IMR-90 (cell line): Measurements from ENCODE around the gene RUNX3. TPM values are rescaled to one million over a fixed set of nuclear protein-coding genes. Genes with fewer than 3 reads are reported as not detected.

Source experiments
- ATAC-seq: fragments of 200-7000 bp; cut with Tn5 transposase; 2 replicates; pipeline ENCODE4 v1.9.1; 2020; ENCODE audit warnings: low read depth, mild to moderate bottlenecking, moderate library complexity
- BruUV-seq: library from RNA; stranded (reverse); fragments of 400-500 nt; replicated peaks from 2 replicates; lab custom pipeline; 2021; lab: Mats Ljungman, UMichigan
- CTCF ChIA-PET: fragments of 300-600 bp; formaldehyde crosslinking; extraction: SDS; loops from one replicate; lab custom pipeline; 2021; ENCODE audit warnings: antibody characterized with exemption; lab: Yijun Ruan, JAX
- POLR2A ChIA-PET: fragments of 300-600 bp; sonication (Branson Sonifier 250); formaldehyde crosslinking; loops from one replicate; lab custom pipeline; 2022; ENCODE audit warnings: antibody characterized with exemption; ENCODE audit not compliant: unreplicated experiment; lab: Charles Lee
- DNase-seq: peaks from one replicate; pipeline ENCODE4 v3.0.0; 2013
- H2AFZ ChIP-seq: replicated peaks from 2 replicates; pipeline ENCODE3; 2013; ENCODE audit warnings: low read length, mild to moderate bottlenecking; ENCODE audit not compliant: poor library complexity
- H2AK5ac ChIP-seq: 2 replicates; pipeline ENCODE4 v1.6.1; 2013; ENCODE audit warnings: low read depth, low read length, inconsistent platforms
- H2AK9ac ChIP-seq: replicated peaks from 2 replicates; pipeline ENCODE3; 2013; ENCODE audit warnings: mild to moderate bottlenecking, low read depth, low read length, moderate library complexity; ENCODE audit not compliant: poor library complexity
- H2BK120ac ChIP-seq: 2 replicates; pipeline ENCODE4 v1.6.1; 2013; ENCODE audit warnings: low read depth, low read length, inconsistent platforms
- H2BK15ac ChIP-seq: 3 replicates; pipeline ENCODE4 v1.6.1; 2013; ENCODE audit warnings: low read depth, low read length, inconsistent platforms
- H2BK20ac ChIP-seq: 2 replicates; pipeline ENCODE4 v1.6.1; 2013; ENCODE audit warnings: low read depth, mild to moderate bottlenecking, inconsistent platforms, low read length, moderate library complexity
- H2BK5ac ChIP-seq: 2 replicates; pipeline ENCODE4 v1.6.1; 2013; ENCODE audit warnings: mild to moderate bottlenecking, low read depth, low read length, inconsistent platforms; ENCODE audit not compliant: poor library complexity, severe bottlenecking
- H3K14ac ChIP-seq: replicated peaks from 2 replicates; pipeline ENCODE4 v1.6.1; 2013; ENCODE audit warnings: low read depth, low read length, inconsistent platforms
- H3K18ac ChIP-seq: 2 replicates; pipeline ENCODE4 v1.6.1; 2013; ENCODE audit warnings: low read depth, low read length, control low read depth
- H3K23ac ChIP-seq: 2 replicates; pipeline ENCODE4 v1.6.1; 2013; ENCODE audit warnings: low read depth, low read length, inconsistent platforms
- H3K27ac ChIP-seq: 2 replicates; pipeline ENCODE4 v1.5.1; 2013; ENCODE audit warnings: mild to moderate bottlenecking, control low read depth, low read length; ENCODE audit not compliant: insufficient read depth
- H3K27me3 ChIP-seq: 2 replicates; pipeline ENCODE4 v1.6.1; 2013; ENCODE audit warnings: low read length; ENCODE audit not compliant: control insufficient read depth, insufficient read depth
- H3K36me3 ChIP-seq: 2 replicates; pipeline ENCODE4 v1.6.1; 2013; ENCODE audit warnings: low read length, mixed read lengths; ENCODE audit not compliant: control insufficient read depth, insufficient read depth
- H3K4ac ChIP-seq: 2 replicates; pipeline ENCODE4 v1.6.1; 2013; ENCODE audit warnings: low read depth, low read length, inconsistent platforms
- H3K4me1 ChIP-seq: 2 replicates; pipeline ENCODE4 v1.6.1; 2013; ENCODE audit warnings: low read length, mixed read lengths; ENCODE audit not compliant: control insufficient read depth, insufficient read depth
- H3K4me2 ChIP-seq: 2 replicates; pipeline ENCODE4 v1.6.1; 2013; ENCODE audit warnings: low read depth, mild to moderate bottlenecking, control low read depth, low read length, moderate library complexity
- H3K4me3 ChIP-seq: 2 replicates; pipeline ENCODE4 v1.5.1; 2013; ENCODE audit warnings: low read depth, mild to moderate bottlenecking, control low read depth, low read length, moderate library complexity; ENCODE audit not compliant: insufficient read depth
- H3K56ac ChIP-seq: 2 replicates; pipeline ENCODE4 v1.6.1; 2013; ENCODE audit warnings: low read length, inconsistent platforms; ENCODE audit not compliant: insufficient read depth; ENCODE audit errors: extremely low read depth
- H3K79me1 ChIP-seq, 2 experiments: 2 replicates each; pipeline ENCODE4 v1.6.1; 2013; ENCODE audit warnings: low read length in 2 of 2, inconsistent platforms in 1 of 2, low read depth in 1 of 2
- H3K9ac ChIP-seq: 2 replicates; pipeline ENCODE4 v1.6.1; 2013; ENCODE audit warnings: low read depth, low read length, control low read depth
- H3K9me1 ChIP-seq: 2 replicates; pipeline ENCODE4 v1.6.1; 2013; ENCODE audit warnings: low read length, inconsistent platforms; ENCODE audit not compliant: insufficient read depth
- H3K9me3 ChIP-seq: 2 replicates; pipeline ENCODE4 v1.6.1; 2013; ENCODE audit warnings: low read length; ENCODE audit not compliant: control insufficient read depth, insufficient read depth
- H4K20me1 ChIP-seq: 2 replicates; pipeline ENCODE4 v1.6.1; 2013; ENCODE audit warnings: low read length, inconsistent platforms; ENCODE audit not compliant: insufficient read depth
- H4K5ac ChIP-seq: 2 replicates; pipeline ENCODE4 v1.6.1; 2013; ENCODE audit warnings: mild to moderate bottlenecking, low read depth, low read length, control low read depth
- H4K8ac ChIP-seq, 2 experiments: 2 replicates each; pipeline ENCODE4 v1.6.1; 2013; ENCODE audit warnings: low read depth in 2 of 2, low read length in 2 of 2, control low read depth in 1 of 2, inconsistent platforms in 1 of 2
- H4K91ac ChIP-seq: 2 replicates; pipeline ENCODE4 v1.6.1; 2013; ENCODE audit warnings: low read depth, low read length, inconsistent platforms; ENCODE audit not compliant: insufficient read depth
- BHLHE40 ChIP-seq: fragments of 150-350 bp; IDR thresholded peaks from 2 replicates; pipeline ENCODE4 v1.6.1; 2016; ENCODE audit warnings: mild to moderate bottlenecking, low read depth, low read length
- CEBPB ChIP-seq: IDR thresholded peaks from 2 replicates; pipeline ENCODE4 v1.6.1; 2012; ENCODE audit warnings: low read depth, low read length, improper control_type of control experiment
- ELK1 ChIP-seq: fragments of 150-350 bp; IDR thresholded peaks from 2 replicates; pipeline ENCODE4 v1.6.1; 2016; ENCODE audit warnings: low read depth, mild to moderate bottlenecking, low read length, moderate library complexity, borderline replicate concordance
- MAZ ChIP-seq: IDR thresholded peaks from 2 replicates; pipeline ENCODE4 v1.6.1; 2012; ENCODE audit warnings: low read depth, mild to moderate bottlenecking, low read length, improper control_type of control experiment, moderate library complexity, borderline replicate concordance
- MXI1 ChIP-seq: IDR thresholded peaks from 2 replicates; pipeline ENCODE4 v1.6.1; 2012; ENCODE audit warnings: low read depth, mild to moderate bottlenecking, low read length, moderate library complexity, borderline replicate concordance
- POLR2A ChIP-seq: IDR thresholded peaks from 2 replicates; pipeline ENCODE4 v1.6.1; 2012; ENCODE audit warnings: mild to moderate bottlenecking, low read depth, low read length
- RAD21 ChIP-seq: IDR thresholded peaks from 2 replicates; pipeline ENCODE4 v1.6.1; 2012; ENCODE audit warnings: low read length, improper control_type of control experiment
- RCOR1 ChIP-seq: IDR thresholded peaks from 2 replicates; pipeline ENCODE4 v1.6.1; 2012; ENCODE audit warnings: mild to moderate bottlenecking, low read length, improper control_type of control experiment; ENCODE audit not compliant: insufficient replicate concordance
- RFX5 ChIP-seq: IDR thresholded peaks from 2 replicates; pipeline ENCODE4 v1.8.0; 2012; ENCODE audit warnings: low read depth, mild to moderate bottlenecking, low read length, moderate library complexity
- USF2 ChIP-seq: fragments of 150-350 bp; IDR thresholded peaks from 2 replicates; pipeline ENCODE4 v1.6.1; 2017; ENCODE audit warnings: mild to moderate bottlenecking, antibody characterized with exemption, low read length, low read depth
- WGBS, 2 experiments: methylation state at CpG; one replicate each; pipeline versions ENCODE4 v1.1.5 to v1.1.7; 2013; ENCODE audit warnings: missing lambda C conversion rate in 2 of 2; ENCODE audit not compliant: insufficient read length in 1 of 2; ENCODE audit errors: extremely low coverage in 2 of 2; 5-methylcytosine and 5-hydroxymethylcytosine counted together
- dilution Hi-C: fragments of 300-500 bp; cut with HindIII; formaldehyde crosslinking; loops from one replicate; pipeline ENCODE4 v1.14.3; 2018; ENCODE audit warnings: low sequenced_read_pairs; ENCODE audit not compliant: unreplicated experiment
- in situ Hi-C: fragments of 300-500 bp; cut with MboI; formaldehyde crosslinking; loops from 3 replicates; pipeline ENCODE4 v1.14.3; 2019; ENCODE audit warnings: low sequenced_read_pairs, inconsistent platforms, mixed read lengths
- intact Hi-C: fragments of 100-400 bp; cut with micrococcal nuclease; formaldehyde crosslinking; loops from 2 replicates; pipeline ENCODE4 v1.10.0; 2022
- polyA plus RNA-seq, 3 experiments: library from polyadenylated mRNA; depleted of rRNA; stranded (reverse); fragments of >200 nt; gene quantifications; 2 replicates each; pipeline ENCODE4 v1.2.3, GENCODE V29; 2012; ENCODE audit warnings: low replicate concordance in 1 of 3
- total RNA-seq: library from RNA; depleted of rRNA; stranded (reverse); fragments of >200 nt; gene quantifications from 2 replicates; pipeline ENCODE4 v1.2.3, GENCODE V29; 2012
- TF ChIP-seq, protein P1 (sequence below): conservative IDR thresholded peaks from 2 replicates; pipeline ENCODE4 v1.5.1; 2012; ENCODE audit warnings: mild to moderate bottlenecking, low read depth, low read length, improper control_type of control experiment

The RUNX3 gene
- total and polyA plus RNA-seq, 2 of the 4 experiments (the other 2 are of a cell fraction) = 0.07 TPM; not detected in 1

GRCh38 chr1:24970399-24970753 is 40.3 kb upstream of the RUNX3 start (continued):
- TF ChIP-seq, protein P1, sequence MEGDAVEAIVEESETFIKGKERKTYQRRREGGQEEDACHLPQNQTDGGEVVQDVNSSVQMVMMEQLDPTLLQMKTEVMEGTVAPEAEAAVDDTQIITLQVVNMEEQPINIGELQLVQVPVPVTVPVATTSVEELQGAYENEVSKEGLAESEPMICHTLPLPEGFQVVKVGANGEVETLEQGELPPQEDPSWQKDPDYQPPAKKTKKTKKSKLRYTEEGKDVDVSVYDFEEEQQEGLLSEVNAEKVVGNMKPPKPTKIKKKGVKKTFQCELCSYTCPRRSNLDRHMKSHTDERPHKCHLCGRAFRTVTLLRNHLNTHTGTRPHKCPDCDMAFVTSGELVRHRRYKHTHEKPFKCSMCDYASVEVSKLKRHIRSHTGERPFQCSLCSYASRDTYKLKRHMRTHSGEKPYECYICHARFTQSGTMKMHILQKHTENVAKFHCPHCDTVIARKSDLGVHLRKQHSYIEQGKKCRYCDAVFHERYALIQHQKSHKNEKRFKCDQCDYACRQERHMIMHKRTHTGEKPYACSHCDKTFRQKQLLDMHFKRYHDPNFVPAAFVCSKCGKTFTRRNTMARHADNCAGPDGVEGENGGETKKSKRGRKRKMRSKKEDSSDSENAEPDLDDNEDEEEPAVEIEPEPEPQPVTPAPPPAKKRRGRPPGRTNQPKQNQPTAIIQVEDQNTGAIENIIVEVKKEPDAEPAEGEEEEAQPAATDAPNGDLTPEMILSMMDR = peak; percentile 38

DNA sequence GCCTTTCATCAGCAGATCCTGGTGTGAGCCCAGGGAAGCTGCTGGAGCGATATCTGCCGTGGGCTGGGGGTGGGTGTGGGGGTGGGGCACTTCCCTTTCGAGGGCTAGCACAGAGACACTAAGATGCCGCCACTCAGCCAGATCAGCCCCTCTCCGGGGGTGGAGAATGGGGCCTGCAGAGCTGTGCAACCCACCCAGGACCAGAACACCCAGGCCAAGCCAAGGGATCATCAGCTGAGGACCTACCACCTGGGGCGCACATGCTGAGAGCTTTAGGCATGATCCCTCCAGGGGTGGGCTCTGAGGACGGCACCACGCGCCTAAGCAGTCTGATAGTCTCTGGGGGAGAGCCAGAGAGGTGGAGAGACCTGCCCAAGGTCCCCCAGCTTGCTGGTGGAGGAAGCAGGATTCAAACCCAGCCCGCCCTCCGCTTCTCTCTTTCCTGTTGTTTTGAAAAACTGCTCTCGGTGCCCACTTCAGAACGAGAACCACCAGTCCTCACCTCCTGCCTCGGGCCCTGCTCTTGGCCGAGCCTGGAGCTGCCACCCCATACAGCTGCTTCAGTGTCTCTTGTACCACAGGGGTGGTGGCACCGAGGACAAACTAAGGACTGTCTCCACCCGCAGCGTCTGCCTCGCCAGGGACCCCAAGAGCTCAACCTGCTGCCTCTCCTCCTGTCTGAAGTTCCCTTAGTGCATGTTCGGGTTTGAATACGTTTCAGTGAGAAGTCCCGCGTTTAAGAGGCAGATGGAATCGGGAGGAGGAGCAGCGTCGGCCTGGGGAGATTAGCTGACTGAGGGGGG is 39.7 kb upstream of the RUNX3 start:
- peak overlapping the region; percentile 1; the same call in 1 of the 2 replicates for H4K5ac ChIP-seq
- H3K23ac ChIP-seq = no peak overlapping the region
- H3K4ac ChIP-seq = peak overlapping the region; percentile 93
- POLR2A ChIA-PET = interaction anchor here (0.7 kb wide), 1 partner anchor 1758 kb away, joined by 3 read pairs; no protein-coding TSS in a partner anchor
- no peak overlapping the region; the same call in 1 of the 2 replicates for H3K9ac ChIP-seq
- no peaks in the 10 kb centered on the region for H3K27me3 ChIP-seq
- H2BK5ac ChIP-seq = peak overlapping the region; percentile 14
- CTCF ChIA-PET = interaction anchor here (0.6 kb wide), 2 partner anchors 34 to 270 kb away, joined by 3 read pairs; no protein-coding TSS in a partner anchor
- H3K36me3 ChIP-seq = no peaks in the 10 kb centered on the region
- H3K9me3 ChIP-seq = peaks cover 5% of the 10 kb centered on the region
- no peak overlapping the region for H3K4me2 ChIP-seq
- peak overlapping the region; percentile 76; the same call in 1 of the 2 replicates for H3K14ac ChIP-seq
- H4K8ac ChIP-seq = peak overlapping the region; percentile 24 to 67; a peak in 2 of 4 replicates
- peak overlapping the region; percentile 52 for H2AFZ ChIP-seq
- H3K9me1 ChIP-seq = peaks cover 16% of the 10 kb centered on the region
- H3K4me1 ChIP-seq = peaks cover 24% of the 10 kb centered on the region
- H3K18ac ChIP-seq = no peak overlapping the region
- peak overlapping the region; percentile 47 for H4K91ac ChIP-seq
- ATAC-seq (no peak), DNase-seq (no peak)
- dilution Hi-C loops = no loop called here
- H2BK120ac ChIP-seq = peak overlapping the region; percentile 96
- peak overlapping the region; percentile 76 for H2AK9ac ChIP-seq
- in situ Hi-C loops = no loop called here
- intact Hi-C loops = no loop called here
- H3K56ac ChIP-seq = no peak overlapping the region
- WGBS, 2 experiments = 76% methylated on average over 10 of the region's 26 CpGs; no CpG with 5 or more reads in 1 of the 2 experiments
- H2BK15ac ChIP-seq = peak overlapping the region; percentile 32; the same call in 2 of the 3 replicates
- no peak overlapping the region for H3K4me3 ChIP-seq
- no peaks in the 10 kb centered on the region for H4K20me1 ChIP-seq
- TF ChIP-seq RFX5 = no peak
- no peak for TF ChIP-seq USF2
- no peak for TF ChIP-seq MAZ
- no peak for TF ChIP-seq BHLHE40
- no peak for TF ChIP-seq RAD21
- TF ChIP-seq CEBPB = no peak
- TF ChIP-seq MXI1 = no peak
- TF ChIP-seq POLR2A = no peak
- no peak for TF ChIP-seq RCOR1
- no peak for TF ChIP-seq ELK1
- H2AK5ac ChIP-seq = peak overlapping the region; percentile 57
- peak overlapping the region; percentile 82 for H2BK20ac ChIP-seq
- H3K79me1 ChIP-seq = 0 out of 4 replicates have a peak, but pooled peaks cover 0 to 3% of the 10 kb centered on the region in 2 experiments
- BruUV-seq = no TSS peak
- no peak overlapping the region for H3K27ac ChIP-seq
